GM12891 (cell line): Measurements from ENCODE around the gene RASGRF2. TPM values are rescaled to one million over a fixed set of nuclear protein-coding genes. Genes with fewer than 3 reads are reported as not detected.

ENCODE experiments used
- DNase-seq: peaks from one replicate; pipeline ENCODE4 v3.0.0; 2011; ENCODE audit warnings: low spot score; ENCODE audit not compliant: insufficient read length
- FAIRE-seq: peaks from 2 replicates; lab custom pipeline; 2011; peaks lifted over from hg19 to GRCh38; lab: Jason Lieb, UNC
- PAX5 ChIP-seq: IDR thresholded peaks from 2 replicates; pipeline ENCODE4 v1.6.1; 2011; ENCODE audit warnings: low read length, moderate library complexity, mild to moderate bottlenecking; ENCODE audit not compliant: insufficient read depth, severe bottlenecking
- POLR2A ChIP-seq: IDR thresholded peaks from 2 replicates; pipeline ENCODE4 v1.6.1; 2011; ENCODE audit warnings: low read depth, low read length, control low read depth
- POLR2AphosphoS5 ChIP-seq: IDR thresholded peaks from 2 replicates; pipeline ENCODE4 v1.6.1; 2011; ENCODE audit warnings: low read depth, low read length, control low read depth
- POU2F2 ChIP-seq: IDR thresholded peaks from 2 replicates; pipeline ENCODE4 v1.6.1; 2011; ENCODE audit warnings: low read depth, mild to moderate bottlenecking, control low read depth, low read length, moderate library complexity
- SPI1 ChIP-seq: IDR thresholded peaks from 2 replicates; pipeline ENCODE4 v1.6.1; 2011; ENCODE audit warnings: low read depth, low read length, control low read depth
- TAF1 ChIP-seq: IDR thresholded peaks from 2 replicates; pipeline ENCODE4 v1.6.1; 2011; ENCODE audit warnings: low read depth, low read length, control low read depth
- polyA plus RNA-seq: library from polyadenylated mRNA; unstranded; fragments of >200 nt; gene quantifications from one replicate; pipeline ENCODE4 v1.2.1, GENCODE V29; 2012; ENCODE audit warnings: low read depth, missing spikeins, inconsistent platforms; ENCODE audit not compliant: missing spikeins

RASGRF2 gene, protein sequence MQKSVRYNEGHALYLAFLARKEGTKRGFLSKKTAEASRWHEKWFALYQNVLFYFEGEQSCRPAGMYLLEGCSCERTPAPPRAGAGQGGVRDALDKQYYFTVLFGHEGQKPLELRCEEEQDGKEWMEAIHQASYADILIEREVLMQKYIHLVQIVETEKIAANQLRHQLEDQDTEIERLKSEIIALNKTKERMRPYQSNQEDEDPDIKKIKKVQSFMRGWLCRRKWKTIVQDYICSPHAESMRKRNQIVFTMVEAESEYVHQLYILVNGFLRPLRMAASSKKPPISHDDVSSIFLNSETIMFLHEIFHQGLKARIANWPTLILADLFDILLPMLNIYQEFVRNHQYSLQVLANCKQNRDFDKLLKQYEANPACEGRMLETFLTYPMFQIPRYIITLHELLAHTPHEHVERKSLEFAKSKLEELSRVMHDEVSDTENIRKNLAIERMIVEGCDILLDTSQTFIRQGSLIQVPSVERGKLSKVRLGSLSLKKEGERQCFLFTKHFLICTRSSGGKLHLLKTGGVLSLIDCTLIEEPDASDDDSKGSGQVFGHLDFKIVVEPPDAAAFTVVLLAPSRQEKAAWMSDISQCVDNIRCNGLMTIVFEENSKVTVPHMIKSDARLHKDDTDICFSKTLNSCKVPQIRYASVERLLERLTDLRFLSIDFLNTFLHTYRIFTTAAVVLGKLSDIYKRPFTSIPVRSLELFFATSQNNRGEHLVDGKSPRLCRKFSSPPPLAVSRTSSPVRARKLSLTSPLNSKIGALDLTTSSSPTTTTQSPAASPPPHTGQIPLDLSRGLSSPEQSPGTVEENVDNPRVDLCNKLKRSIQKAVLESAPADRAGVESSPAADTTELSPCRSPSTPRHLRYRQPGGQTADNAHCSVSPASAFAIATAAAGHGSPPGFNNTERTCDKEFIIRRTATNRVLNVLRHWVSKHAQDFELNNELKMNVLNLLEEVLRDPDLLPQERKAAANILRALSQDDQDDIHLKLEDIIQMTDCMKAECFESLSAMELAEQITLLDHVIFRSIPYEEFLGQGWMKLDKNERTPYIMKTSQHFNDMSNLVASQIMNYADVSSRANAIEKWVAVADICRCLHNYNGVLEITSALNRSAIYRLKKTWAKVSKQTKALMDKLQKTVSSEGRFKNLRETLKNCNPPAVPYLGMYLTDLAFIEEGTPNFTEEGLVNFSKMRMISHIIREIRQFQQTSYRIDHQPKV (N-terminal part only)
- 0.09 TPM for polyA plus RNA-seq

DNA sequence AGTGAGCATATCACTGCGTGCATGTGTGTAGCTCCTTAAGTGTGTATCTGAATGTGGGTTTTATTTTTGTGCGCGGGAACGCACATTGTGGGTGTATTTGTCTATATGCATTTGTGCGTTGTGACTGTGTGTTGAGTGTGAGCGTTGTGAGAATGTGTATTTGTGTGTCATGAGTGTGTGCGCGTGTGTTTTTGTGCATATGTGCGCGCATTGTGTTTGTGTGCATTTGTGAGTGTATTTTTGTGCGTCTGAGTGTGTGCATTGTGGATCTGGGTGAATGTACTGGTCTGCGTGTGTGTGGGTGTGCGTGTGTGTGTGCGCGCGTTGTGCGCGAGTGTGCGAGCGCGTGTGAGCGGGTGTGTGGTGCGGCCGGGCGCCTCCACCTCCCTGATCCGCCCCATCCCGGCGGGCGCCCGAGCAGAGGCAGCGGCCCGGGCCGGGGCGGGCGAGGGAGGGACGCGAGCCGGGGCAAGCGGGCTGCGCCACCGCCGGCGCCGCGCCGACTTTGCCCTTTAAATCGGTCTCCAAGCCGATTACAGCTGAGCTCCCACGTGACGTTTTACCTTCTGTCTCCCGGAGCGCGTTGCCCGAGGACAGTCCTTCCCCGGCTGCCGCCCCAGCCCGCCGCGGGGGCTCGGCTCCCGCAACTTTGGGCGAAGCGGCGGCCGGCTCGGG is at the start of gene RASGRF2:
Gene RASGRF2, plus strand, starts transcription at position 596 of the 675 bp plus-strand sequence. CDS start 376 bp downstream, outside the sequence.
- DNase-seq (peak; percentile 32), FAIRE-seq (no peak)
- TF ChIP-seq PAX5 (no peak), SPI1 (no peak), TAF1 (no peak), POLR2AphosphoS5 (no peak), POLR2A (no peak), POU2F2 (no peak)

DNA sequence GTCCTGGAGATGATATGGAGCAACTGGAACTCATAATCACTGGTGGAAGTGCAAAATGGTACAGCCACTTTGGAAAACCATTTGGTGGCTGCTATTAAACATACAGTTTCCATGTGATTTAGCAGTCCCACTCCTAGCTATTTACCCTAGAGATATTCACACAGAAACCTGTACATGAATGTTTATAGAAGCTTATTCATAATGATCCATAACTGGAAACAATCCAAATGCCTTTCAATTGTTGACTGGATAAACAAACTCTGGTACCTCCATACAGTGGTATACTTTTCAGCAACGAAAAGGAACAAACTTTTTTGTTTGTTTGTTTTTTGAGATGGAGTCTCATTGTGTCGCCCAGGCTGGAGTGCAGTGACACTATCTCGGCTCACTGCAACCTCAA is 47.7 kb upstream of the RASGRF2 start:
- DNase-seq (no peak), FAIRE-seq (no peak)
- TF ChIP-seq POLR2AphosphoS5 (no peak), PAX5 (no peak), POLR2A (no peak), POU2F2 (no peak), TAF1 (no peak), SPI1 (no peak)

DNA sequence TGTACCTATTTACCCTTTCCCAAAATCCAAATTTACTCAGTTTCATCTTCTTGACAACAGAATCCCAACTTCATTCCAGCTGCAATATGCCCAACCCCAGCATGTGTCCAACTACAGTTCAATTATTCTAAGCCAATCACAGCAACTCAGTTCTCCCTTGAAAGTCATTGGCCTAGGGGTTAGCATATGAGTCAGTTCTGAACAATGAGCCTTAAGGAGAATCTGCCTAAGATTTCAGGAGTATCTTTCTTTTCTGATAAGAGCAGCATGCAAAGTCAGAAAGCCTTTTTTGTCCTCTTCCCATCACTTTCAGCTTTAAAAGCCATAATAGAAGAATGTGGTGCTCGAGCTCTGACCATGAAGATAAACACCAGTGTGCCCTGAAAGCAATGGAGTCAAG is 44.4 kb upstream of the RASGRF2 start:
- no peak for DNase-seq
- TF ChIP-seq PAX5 = no peak
- no peak for TF ChIP-seq SPI1
- no peak for TF ChIP-seq POU2F2
- no peak for TF ChIP-seq TAF1
- TF ChIP-seq POLR2A = no peak
- FAIRE-seq = no peak

DNA sequence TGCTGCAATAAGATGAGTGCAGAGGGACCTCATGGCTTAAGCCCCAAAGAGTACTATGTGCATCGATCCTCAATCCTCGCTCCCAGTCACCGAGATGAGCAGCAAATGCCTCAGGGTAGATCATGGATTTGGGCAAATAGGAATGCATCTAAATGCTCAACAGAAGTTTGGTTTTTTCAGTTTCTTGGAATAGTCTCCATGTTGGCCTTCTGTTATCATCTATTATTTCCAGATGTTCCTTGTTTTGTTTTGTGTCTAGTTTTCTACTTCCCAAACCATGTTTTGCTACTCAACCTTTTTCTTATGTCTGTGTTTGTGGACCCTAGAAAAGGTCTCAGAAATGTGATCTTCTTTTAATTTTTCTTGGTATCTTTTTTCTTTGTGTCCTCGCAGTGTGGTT is 43.5 kb upstream of the RASGRF2 start:
- FAIRE-seq (peak; percentile 72), DNase-seq (no peak)
- TF ChIP-seq PAX5 (no peak), POU2F2 (no peak), TAF1 (no peak), SPI1 (no peak)

DNA sequence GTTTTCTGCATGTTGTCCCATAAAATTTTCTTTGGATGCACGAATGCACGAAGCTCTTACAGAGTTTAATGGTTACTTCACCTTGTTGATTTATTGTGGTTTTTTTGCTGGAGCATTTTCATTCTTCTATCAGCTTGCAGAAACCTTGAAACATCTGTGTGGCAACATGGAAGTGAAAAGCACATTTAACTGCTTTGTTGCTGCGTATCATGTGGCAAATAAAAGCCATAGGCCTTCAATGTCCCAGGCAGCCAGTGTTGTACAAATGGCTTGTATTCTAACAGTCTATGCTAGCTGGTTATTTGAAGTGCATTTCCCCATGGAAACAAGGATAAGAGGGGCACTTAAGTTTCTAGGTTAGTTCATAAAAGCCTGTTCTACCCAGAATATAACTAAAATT is 42.5 kb upstream of the RASGRF2 start:
- FAIRE-seq (peak; percentile 5), DNase-seq (no peak)
- TF ChIP-seq PAX5 (no peak), SPI1 (peak; percentile 4; the same call in 1 of the 2 replicates)

DNA sequence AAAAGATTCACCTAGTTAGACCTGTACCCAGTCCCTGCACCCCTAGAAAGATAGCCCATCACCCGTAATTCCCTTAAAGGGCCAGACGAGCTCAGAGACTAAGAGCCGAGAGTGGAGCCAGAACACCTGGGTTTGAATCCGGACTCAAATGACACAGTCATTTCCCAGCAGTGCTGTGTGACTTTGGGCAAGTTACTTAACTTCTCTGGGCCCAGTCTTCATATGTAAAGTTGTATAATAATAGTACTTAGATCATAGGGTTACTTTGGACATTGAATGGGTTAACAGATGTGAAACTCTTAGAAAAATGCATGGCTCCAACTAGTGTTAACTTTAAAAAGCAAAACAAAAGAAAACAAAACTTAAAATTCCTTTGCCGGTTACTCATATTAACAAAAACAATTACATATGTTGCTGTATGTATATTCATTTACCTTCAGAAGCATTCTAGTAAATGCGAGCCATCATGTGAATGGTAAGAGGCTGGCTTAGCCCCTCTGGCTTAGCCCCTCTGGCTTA is 40.4 kb upstream of the RASGRF2 start:
- FAIRE-seq (no peak), DNase-seq (no peak)
- TF ChIP-seq SPI1 (no peak), PAX5 (no peak), POLR2A (no peak), POU2F2 (no peak)

DNA sequence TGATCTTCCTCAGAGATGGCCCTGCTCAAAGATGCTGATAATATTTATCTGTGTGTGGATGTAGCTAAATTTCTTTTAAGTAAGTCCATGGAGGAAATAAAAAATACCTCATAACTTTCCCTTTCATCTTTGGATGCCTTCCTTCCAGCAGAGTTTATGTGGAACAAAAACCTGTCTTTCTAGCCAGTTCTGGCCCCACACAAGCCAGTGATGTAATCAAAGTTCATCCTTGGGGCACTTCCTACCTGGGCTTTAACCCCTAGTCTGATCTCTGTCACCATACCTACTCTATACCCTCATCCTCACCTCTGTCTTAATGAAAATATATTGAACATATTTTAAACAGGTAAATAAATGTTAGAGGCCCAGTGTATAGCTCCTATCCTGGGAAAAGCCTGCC is 39.8 kb upstream of the RASGRF2 start:
- no peak for DNase-seq
- TF ChIP-seq POU2F2 (no peak), POLR2AphosphoS5 (no peak), POLR2A (no peak)
- FAIRE-seq = no peak

DNA sequence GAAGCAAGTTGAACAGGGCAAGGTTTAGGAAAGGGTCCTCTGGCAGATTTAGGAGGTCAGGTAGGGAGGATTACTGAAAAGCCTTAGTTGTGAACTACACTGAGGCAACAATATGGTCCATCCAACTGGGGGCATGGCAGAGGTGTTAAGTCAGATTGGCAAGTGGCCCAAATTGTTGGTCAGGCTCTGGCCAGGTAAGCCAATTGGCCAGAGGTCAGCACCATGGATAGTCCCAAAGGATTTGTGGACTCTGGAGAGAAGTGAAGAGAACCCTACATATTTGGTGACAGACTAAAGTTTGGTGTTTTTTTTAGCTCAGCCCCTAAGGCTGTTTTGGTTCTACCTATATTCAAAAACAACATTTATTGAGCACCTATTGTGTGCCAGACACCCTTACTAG is 39.1 kb upstream of the RASGRF2 start:
- FAIRE-seq (no peak), DNase-seq (no peak)
- TF ChIP-seq POLR2A (no peak), PAX5 (no peak), POU2F2 (no peak)

DNA sequence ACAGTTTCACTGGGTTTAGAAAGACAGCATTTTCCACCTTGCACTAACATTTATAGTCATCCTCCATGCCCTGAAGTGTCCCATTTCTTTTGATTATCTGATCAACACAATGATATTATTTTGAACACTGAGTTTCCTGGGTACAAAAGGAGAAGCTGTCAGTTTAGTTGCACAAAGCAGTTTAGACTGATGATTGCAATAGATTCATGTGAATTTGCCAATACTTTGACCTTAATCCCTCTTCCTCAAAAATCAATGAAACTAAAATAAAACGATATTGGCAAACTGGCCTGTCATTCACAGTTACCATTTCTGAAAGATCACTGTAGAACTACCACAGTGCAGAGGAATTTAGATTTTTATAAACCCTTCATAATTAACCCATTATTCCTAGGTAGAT is 34.2 kb upstream of the RASGRF2 start:
- TF ChIP-seq TAF1 (no peak), POU2F2 (no peak), SPI1 (no peak), PAX5 (no peak), POLR2A (no peak), POLR2AphosphoS5 (no peak)
- FAIRE-seq = peak; percentile 50
- DNase-seq = no peak
